HUES48 (cell line): ENCODE results near the gene SLMAP.

Experiments
- H3K27ac ChIP-seq: one replicate; pipeline ENCODE4 v1.7.0; 2013; ENCODE audit warnings: low read depth, low read length, inconsistent platforms
- H3K27me3 ChIP-seq: 2 replicates; pipeline ENCODE4 v1.6.1; 2013; ENCODE audit warnings: mild to moderate bottlenecking, low read length; ENCODE audit not compliant: control insufficient read depth, insufficient read depth
- H3K36me3 ChIP-seq: 2 replicates; pipeline ENCODE4 v1.6.1; 2013; ENCODE audit warnings: low read length; ENCODE audit not compliant: control insufficient read depth, insufficient read depth
- H3K4me1 ChIP-seq: 2 replicates; pipeline ENCODE4 v1.6.1; 2013; ENCODE audit warnings: mild to moderate bottlenecking, low read length; ENCODE audit not compliant: control insufficient read depth, insufficient read depth
- H3K4me3 ChIP-seq: 2 replicates; pipeline ENCODE4 v1.5.1; 2013; ENCODE audit warnings: mild to moderate bottlenecking, low read depth, low read length
- H3K9ac ChIP-seq: 2 replicates; pipeline ENCODE4 v1.6.1; 2013; ENCODE audit warnings: mild to moderate bottlenecking, low read depth, low read length, moderate library complexity
- H3K9me3 ChIP-seq: 2 replicates; pipeline ENCODE4 v1.6.1; 2013; ENCODE audit warnings: low read length; ENCODE audit not compliant: control insufficient read depth, insufficient read depth

The SLMAP gene

DNA sequence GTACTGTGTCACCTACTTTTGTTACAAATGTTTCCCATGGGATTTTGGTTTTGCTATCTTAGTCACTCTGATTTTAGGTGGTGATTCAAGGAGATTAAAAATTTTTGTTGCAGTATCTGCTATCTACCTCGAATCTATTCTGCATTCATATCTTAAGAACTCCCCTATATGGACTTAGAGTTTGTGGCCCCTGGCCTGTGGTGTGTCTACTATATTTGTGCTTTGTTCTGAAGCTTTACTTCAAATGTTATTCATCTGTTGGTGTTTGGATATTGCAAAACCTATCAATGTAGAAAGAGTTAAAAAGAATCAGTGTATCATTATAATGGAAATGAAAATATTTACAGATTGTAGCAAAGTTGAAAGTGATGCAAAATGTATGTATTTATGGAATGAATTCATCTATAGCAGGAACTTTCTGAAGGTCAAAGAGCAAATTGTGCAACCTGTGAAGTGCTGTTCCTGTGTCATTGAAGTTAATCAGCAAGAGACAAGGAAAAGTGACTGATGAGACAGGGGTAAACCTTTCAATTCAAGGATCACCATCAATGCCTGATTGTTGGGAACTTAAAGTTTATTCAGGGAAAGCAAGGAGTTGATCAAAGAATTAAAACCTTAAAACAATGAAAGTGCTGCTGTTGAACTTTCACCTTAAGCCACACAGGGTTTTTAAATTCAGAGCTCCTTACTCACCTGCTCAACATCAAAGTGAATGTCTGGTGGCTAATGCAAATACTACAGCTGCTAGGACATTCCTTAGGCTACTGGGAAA is 71.0 kb downstream of the SLMAP start:
- H3K4me3 ChIP-seq, result no peak overlapping the region
- H3K36me3 ChIP-seq, result no peaks in the 10 kb centered on the region
- H3K9me3 ChIP-seq, result no peaks in the 10 kb centered on the region
- peaks cover 52% of the 10 kb centered on the region for H3K4me1 ChIP-seq
- H3K27me3 ChIP-seq, result no peaks in the 10 kb centered on the region
- H3K27ac ChIP-seq, result peak overlapping the region; percentile 32
- H3K9ac ChIP-seq, result 0 out of 2 replicates have a peak overlapping the region, but pooled peaks have one; percentile 24

DNA sequence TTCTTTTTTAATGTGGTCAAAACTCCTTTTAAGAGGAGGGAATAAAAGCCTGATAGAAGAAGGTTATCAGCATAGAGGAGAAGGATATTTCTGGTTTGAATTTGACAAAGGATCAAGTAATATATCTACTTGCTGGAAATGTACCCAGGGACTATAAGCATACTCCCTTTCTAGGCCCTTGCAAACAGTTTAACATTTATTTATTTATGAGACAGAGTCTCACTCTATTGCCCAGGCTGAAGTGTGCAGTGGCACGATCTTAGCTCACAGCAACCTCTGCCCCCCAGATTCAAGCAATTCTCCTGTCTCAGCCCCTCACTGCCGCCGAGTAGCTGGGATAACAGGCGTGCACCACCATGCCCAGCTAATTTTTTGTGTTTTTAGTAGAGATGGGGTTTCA is 71.6 kb downstream of the SLMAP start:
- 0 out of 2 replicates have a peak, but pooled peaks cover 3% of the 10 kb centered on the region for H3K36me3 ChIP-seq
- peak overlapping the region; percentile 1 for H3K27ac ChIP-seq
- no peaks in the 10 kb centered on the region for H3K27me3 ChIP-seq
- H3K4me1 ChIP-seq, result peaks cover 54% of the 10 kb centered on the region
- H3K9me3 ChIP-seq, result no peaks in the 10 kb centered on the region
- no peak overlapping the region for H3K9ac ChIP-seq
- H3K4me3 ChIP-seq, result no peak overlapping the region

GRCh38 chr3:57832486-57832885 is 76.4 kb downstream of the SLMAP start:
- Histone ChIP-seq H3K9ac (peak overlapping the region; percentile 38), H3K9me3 (no peaks in the 10 kb centered on the region), H3K27ac (peak overlapping the region; percentile 85), H3K36me3 (0 out of 2 replicates have a peak, but pooled peaks cover 3% of the 10 kb centered on the region), H3K27me3 (no peaks in the 10 kb centered on the region), H3K4me3 (peak overlapping the region; percentile 35), H3K4me1 (peaks cover 35% of the 10 kb centered on the region)

- Histone ChIP-seq H3K4me1 (peaks cover 31% of the 10 kb centered on the region), H3K27ac (peak overlapping the region; percentile 85), H3K27me3 (no peaks in the 10 kb centered on the region), H3K9me3 (no peaks in the 10 kb centered on the region), H3K4me3 (peak overlapping the region; percentile 35), H3K36me3 (0 out of 2 replicates have a peak, but pooled peaks cover 3% of the 10 kb centered on the region), H3K9ac (peak overlapping the region; percentile 38; the same call in 1 of the 2 replicates)
Observed at GRCh38 chr3:57832900-57833313, 76.8 kb downstream of the SLMAP start.

- Histone ChIP-seq H3K9ac (no peak overlapping the region), H3K4me3 (no peak overlapping the region), H3K9me3 (no peaks in the 10 kb centered on the region), H3K27ac (peak overlapping the region; percentile 85), H3K4me1 (peaks cover 37% of the 10 kb centered on the region), H3K27me3 (no peaks in the 10 kb centered on the region), H3K36me3 (0 out of 2 replicates have a peak, but pooled peaks cover 3% of the 10 kb centered on the region)
Observed at GRCh38 chr3:57833763-57834162, 77.7 kb downstream of the SLMAP start.

- H3K9ac ChIP-seq, result no peak overlapping the region
- H3K4me3 ChIP-seq, result no peak overlapping the region
- H3K4me1 ChIP-seq, result peaks cover 29% of the 10 kb centered on the region
- no peaks in the 10 kb centered on the region for H3K36me3 ChIP-seq
- H3K27me3 ChIP-seq, result no peaks in the 10 kb centered on the region
- H3K9me3 ChIP-seq, result no peaks in the 10 kb centered on the region
- no peak overlapping the region for H3K27ac ChIP-seq
Observed at GRCh38 chr3:57837686-57838085, 81.6 kb downstream of the SLMAP start.

DNA sequence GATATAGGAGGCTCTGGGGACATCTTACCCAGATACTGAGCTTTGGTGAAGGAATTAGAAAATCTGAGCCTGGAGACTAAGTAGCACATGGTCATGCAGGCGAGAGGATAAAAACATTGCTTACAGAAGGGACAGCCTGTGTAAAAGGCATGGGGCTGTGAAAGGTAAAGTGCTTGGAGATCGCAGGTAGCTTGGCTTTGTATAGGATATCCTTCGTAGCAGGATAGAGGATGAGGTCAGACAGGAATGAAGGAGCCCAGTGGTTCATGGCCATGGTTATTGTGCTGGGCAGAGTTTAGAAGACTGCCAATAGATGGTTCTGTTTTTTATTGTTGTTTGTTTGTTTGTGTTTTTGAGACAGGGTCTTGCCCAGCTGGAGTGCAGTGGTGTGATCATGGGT is 82.5 kb downstream of the SLMAP start:
- Histone ChIP-seq H3K9me3 (no peaks in the 10 kb centered on the region), H3K9ac (no peak overlapping the region), H3K27ac (no peak overlapping the region), H3K4me3 (no peak overlapping the region), H3K27me3 (no peaks in the 10 kb centered on the region), H3K4me1 (peaks cover 20% of the 10 kb centered on the region), H3K36me3 (no peaks in the 10 kb centered on the region)

GRCh38 chr3:57840473-57840872 is 84.4 kb downstream of the SLMAP start:
- Histone ChIP-seq H3K36me3 (no peaks in the 10 kb centered on the region), H3K9me3 (no peaks in the 10 kb centered on the region), H3K27ac (no peak overlapping the region), H3K4me3 (no peak overlapping the region), H3K4me1 (peaks cover 14% of the 10 kb centered on the region; the same call in 1 of the 2 replicates), H3K27me3 (no peaks in the 10 kb centered on the region), H3K9ac (no peak overlapping the region)

GRCh38 chr3:57841818-57842217 is 85.7 kb downstream of the SLMAP start:
- Histone ChIP-seq H3K9me3 (no peaks in the 10 kb centered on the region), H3K27me3 (no peaks in the 10 kb centered on the region), H3K27ac (no peak overlapping the region), H3K4me1 (peaks cover 14% of the 10 kb centered on the region; the same call in 1 of the 2 replicates), H3K4me3 (no peak overlapping the region), H3K9ac (no peak overlapping the region), H3K36me3 (no peaks in the 10 kb centered on the region)

GRCh38 chr3:57848177-57848738 is 92.1 kb downstream of the SLMAP start:
- Histone ChIP-seq H3K27me3 (no peaks in the 10 kb centered on the region), H3K9ac (no peak overlapping the region), H3K27ac (no peak overlapping the region), H3K36me3 (peaks cover 5% of the 10 kb centered on the region; the same call in 1 of the 2 replicates), H3K4me3 (no peak overlapping the region), H3K9me3 (no peaks in the 10 kb centered on the region), H3K4me1 (no peaks in the 10 kb centered on the region)

- no peak overlapping the region for H3K4me3 ChIP-seq
- no peaks in the 10 kb centered on the region for H3K4me1 ChIP-seq
- peaks cover 10% of the 10 kb centered on the region; the same call in 1 of the 2 replicates for H3K36me3 ChIP-seq
- H3K27ac ChIP-seq, result no peak overlapping the region
- H3K27me3 ChIP-seq, result no peaks in the 10 kb centered on the region
- no peak overlapping the region for H3K9ac ChIP-seq
- no peaks in the 10 kb centered on the region for H3K9me3 ChIP-seq
Observed at GRCh38 chr3:57851304-57851703, 95.2 kb downstream of the SLMAP start.
